Esophagus muscularis mucosa (tissue), 4 donors: ENCODE results near the gene CASKIN2. TPM values are rescaled to one million over a fixed set of nuclear protein-coding genes. Genes with fewer than 3 reads are reported as not detected.

Experiments
- DNase-seq: peaks from one replicate; pipeline ENCODE4 v3.0.0-alpha.2; 2017; ENCODE audit errors: extremely low spot score
- H3K27ac ChIP-seq, 4 donors: fragments of 200-600 bp; sonication (generic); replicated peaks in 1 of 4; 1 replicate in 3 of 4; 2 replicates in 1 of 4; pipeline ENCODE4 v1.5.1; 2016 to 2019; ENCODE audit warnings: mild to moderate bottlenecking in 1 of 4
- H3K27me3 ChIP-seq, 4 donors: fragments of 200-600 bp; sonication (generic); one replicate each; pipeline versions ENCODE4 v1.5.1 to v1.6.0; 2016 to 2019
- H3K36me3 ChIP-seq, 4 donors: fragments of 200-600 bp; sonication (generic); one replicate each; pipeline ENCODE4 v1.5.1; 2016 to 2019
- H3K4me1 ChIP-seq, 4 donors: fragments of 200-600 bp; sonication (generic); one replicate each; pipeline ENCODE4 v1.5.1; 2016 to 2019
- H3K4me3 ChIP-seq, 4 donors: fragments of 200-600 bp; sonication (generic); 1 replicate in 2 of 4; 2 replicates in 2 of 4; pipeline ENCODE4 v1.5.1; 2016 to 2019; ENCODE audit warnings: mild to moderate bottlenecking in 4 of 4, moderate library complexity in 1 of 4
- H3K9me3 ChIP-seq, 4 donors: fragments of 200-600 bp; sonication (generic); 1 replicate in 3 of 4; 2 replicates in 1 of 4; pipeline ENCODE4 v1.5.1; 2016 to 2019
- CTCF ChIP-seq, 3 experiments: fragments of 200-600 bp in 2 of 3; fragments of 450-650 bp in 1 of 3; sonication (generic) in 2 of 3; IDR thresholded peaks; one replicate each; pipeline ENCODE4 v1.5.1; 2017 to 2019; ENCODE audit warnings: antibody characterized with exemption in 3 of 3, mild to moderate bottlenecking in 2 of 3, moderate library complexity in 1 of 3
- EP300 ChIP-seq: sonication (generic); formaldehyde crosslinking; IDR thresholded peaks from one replicate; pipeline ENCODE4 v1.6.1; 2017; ENCODE audit warnings: antibody characterized with exemption
- POLR2A ChIP-seq: fragments of 450-650 bp; IDR thresholded peaks from one replicate; pipeline ENCODE4 v1.6.1; 2017; ENCODE audit warnings: antibody characterized with exemption, moderate library complexity, mild to moderate bottlenecking, low read depth
- POLR2AphosphoS5 ChIP-seq, 2 donors: sonication (generic); formaldehyde crosslinking; IDR thresholded peaks; one replicate each; pipeline ENCODE4 v1.6.1; 2017; ENCODE audit warnings: antibody characterized with exemption in 2 of 2
- WGBS: methylation state at CpG from one replicate; pipeline ENCODE4 v1.1.5; 2018; 5-methylcytosine and 5-hydroxymethylcytosine counted together
- intact Hi-C: fragments of 100-400 bp; cut with DNase I; formaldehyde crosslinking; loops from one replicate; pipeline ENCODE4 v1.15.1; 2023
- total RNA-seq, 4 donors: library from RNA; depleted of rRNA; stranded (reverse); fragments of >200 nt; gene quantifications; one replicate each; pipeline versions ENCODE4 v1.1.0 to v1.2.1, GENCODE V29; 2016

CASKIN2 gene
- total RNA-seq, 4 donors from 2014 or later: 16.2 to 43.5 (median 35.5) TPM

GRCh38 chr17:75551266-75551665 lies 35.9 kb upstream of the CASKIN2 start:
- intact Hi-C loops: no loop called here
- Histone ChIP-seq H3K4me1 (peaks cover 0 to 9% (median 7%) of the 10 kb centered on the region in 4 donors), H3K36me3 (no peaks in the 10 kb centered on the region), H3K9me3 (no peaks in the 10 kb centered on the region), H3K27ac (no peak overlapping the region), H3K4me3 (no peak overlapping the region), H3K27me3 (no peaks in the 10 kb centered on the region)
- TF ChIP-seq POLR2A: no peak
- TF ChIP-seq POLR2AphosphoS5 (IDR thresholded peaks at IDR 0.05): no peak
- TF ChIP-seq CTCF (IDR thresholded peaks at IDR 0.05): no peak
- no peak for TF ChIP-seq EP300
- WGBS: 94% methylated on average over 7 of the region's 7 CpGs
- DNase-seq: no peak

GRCh38 chr17:75550139-75550465 lies 34.8 kb upstream of the CASKIN2 start:
- intact Hi-C loops: no loop called here

GRCh38 chr17:75549246-75550138 lies 34.2 kb upstream of the CASKIN2 start:
- no peaks in the 10 kb centered on the region for H3K9me3 ChIP-seq
- peaks cover 0 to 9% (median 7%) of the 10 kb centered on the region in 4 donors for H3K4me1 ChIP-seq
- intact Hi-C loops: no loop called here
- no peak overlapping the region for H3K27ac ChIP-seq
- no peaks in the 10 kb centered on the region for H3K27me3 ChIP-seq
- no peaks in the 10 kb centered on the region for H3K36me3 ChIP-seq
- WGBS: 72% methylated on average over 9 of the region's 22 CpGs
- no peak for DNase-seq
- TF ChIP-seq EP300 (no peak), POLR2AphosphoS5 (IDR thresholded peaks at IDR 0.05) (no peak), CTCF (IDR thresholded peaks at IDR 0.05) (no peak), POLR2A (no peak)
- H3K4me3 ChIP-seq: no peak overlapping the region

More at GRCh38 chr17:75550139-75550465, 34.8 kb upstream of the CASKIN2 start:
- TF ChIP-seq POLR2A (no peak), POLR2AphosphoS5 (IDR thresholded peaks at IDR 0.05) (no peak), EP300 (no peak), CTCF (IDR thresholded peaks at IDR 0.05) (no peak)
- H3K9me3 ChIP-seq: no peaks in the 10 kb centered on the region
- H3K4me1 ChIP-seq: peaks cover 0 to 9% (median 7%) of the 10 kb centered on the region in 4 donors
- H3K27ac ChIP-seq: no peak overlapping the region
- no peaks in the 10 kb centered on the region for H3K36me3 ChIP-seq
- 83% methylated on average over 4 of the region's 4 CpGs for WGBS
- DNase-seq: no peak
- H3K4me3 ChIP-seq: no peak overlapping the region
- H3K27me3 ChIP-seq: no peaks in the 10 kb centered on the region

GRCh38 chr17:75548813-75549212 lies 33.5 kb upstream of the CASKIN2 start:
- H3K36me3 ChIP-seq: no peaks in the 10 kb centered on the region
- no peaks in the 10 kb centered on the region for H3K27me3 ChIP-seq
- H3K4me1 ChIP-seq: peaks cover 0 to 9% (median 7%) of the 10 kb centered on the region in 4 donors
- no peak overlapping the region for H3K27ac ChIP-seq
- H3K4me3 ChIP-seq: no peak overlapping the region
- no peaks in the 10 kb centered on the region for H3K9me3 ChIP-seq
- no peak for DNase-seq
- TF ChIP-seq POLR2AphosphoS5 (IDR thresholded peaks at IDR 0.05) (no peak), EP300 (no peak), POLR2A (no peak), CTCF (IDR thresholded peaks at IDR 0.05) (no peak)
- intact Hi-C loops: no loop called here
- 84% methylated on average over 4 of the region's 5 CpGs for WGBS
